GM18867 (cell line): ENCODE results near the gene UBE2L5.

Experiments
- ATAC-seq: cut with Tn5 transposase; IDR thresholded peaks from one replicate; pipeline ENCODE4 v1.9.1; 2021; ENCODE audit warnings: mild to moderate bottlenecking, moderate library complexity; ENCODE audit not compliant: unreplicated experiment

The UBE2L5 gene

DNA sequence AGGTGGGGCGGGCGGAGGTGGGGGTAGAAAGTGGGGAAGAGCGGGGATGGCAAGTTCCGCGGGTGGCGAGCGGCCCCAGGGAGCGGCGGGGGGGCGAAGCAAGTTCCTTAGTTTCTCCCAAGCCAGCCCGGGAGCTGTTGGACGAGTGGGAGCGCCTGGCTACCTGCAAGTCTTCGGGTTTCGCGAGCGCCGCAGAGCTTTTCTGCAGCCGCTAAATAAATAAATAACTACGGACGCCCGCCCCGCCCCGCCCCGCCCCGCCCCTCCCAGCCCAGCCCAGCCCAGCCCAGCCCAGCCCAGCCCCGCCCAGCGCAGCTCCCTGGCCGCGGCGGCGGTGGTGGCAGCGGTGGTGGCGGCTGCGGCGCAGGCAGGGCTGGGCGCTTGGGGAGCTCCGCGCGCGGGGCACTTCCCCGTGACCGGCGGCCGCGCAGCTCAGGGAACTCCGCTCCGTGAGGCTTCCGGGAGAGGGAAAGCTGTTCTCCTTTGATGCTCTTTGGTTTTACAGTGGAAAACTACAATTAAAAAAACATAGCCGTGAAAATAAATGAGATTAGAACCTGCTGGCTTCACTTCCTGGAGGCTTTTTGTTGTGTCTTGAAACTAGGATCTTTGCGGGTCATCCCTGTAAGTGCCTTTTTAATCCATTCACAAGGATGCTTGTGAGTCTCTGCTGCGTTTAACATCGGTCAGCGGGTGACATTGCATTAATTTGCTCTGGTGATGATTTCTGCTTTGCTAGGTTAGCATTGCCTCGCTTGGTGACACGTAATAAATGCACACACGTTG lies at the start of gene UBE2L5:
UBE2L5 (plus strand) TSS at position 440 of the 786 bp plus-strand sequence. CDS start 5,498 bp downstream, outside the sequence.
- ATAC-seq, result peak; percentile 82

DNA sequence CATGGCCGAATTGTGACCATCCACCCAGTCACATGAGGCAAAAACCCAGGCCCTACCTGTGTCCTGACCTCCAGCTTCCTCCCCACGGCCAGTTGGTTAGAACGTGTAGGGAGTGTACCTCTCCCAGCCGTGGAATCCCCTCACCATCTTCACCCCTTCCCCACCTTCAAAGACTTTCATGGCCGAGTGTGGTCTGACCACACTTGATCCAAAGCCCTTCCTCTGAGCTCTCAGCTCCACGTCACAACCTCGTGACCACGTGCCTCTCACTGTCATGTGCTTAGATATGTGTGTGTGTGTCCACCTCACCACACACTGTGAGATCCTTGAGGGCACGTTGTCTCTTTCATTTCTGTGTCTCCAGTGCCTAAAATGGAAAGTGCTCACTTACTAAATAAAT lies 48.6 kb upstream of the UBE2L5 start:
- ATAC-seq, result no peak

DNA sequence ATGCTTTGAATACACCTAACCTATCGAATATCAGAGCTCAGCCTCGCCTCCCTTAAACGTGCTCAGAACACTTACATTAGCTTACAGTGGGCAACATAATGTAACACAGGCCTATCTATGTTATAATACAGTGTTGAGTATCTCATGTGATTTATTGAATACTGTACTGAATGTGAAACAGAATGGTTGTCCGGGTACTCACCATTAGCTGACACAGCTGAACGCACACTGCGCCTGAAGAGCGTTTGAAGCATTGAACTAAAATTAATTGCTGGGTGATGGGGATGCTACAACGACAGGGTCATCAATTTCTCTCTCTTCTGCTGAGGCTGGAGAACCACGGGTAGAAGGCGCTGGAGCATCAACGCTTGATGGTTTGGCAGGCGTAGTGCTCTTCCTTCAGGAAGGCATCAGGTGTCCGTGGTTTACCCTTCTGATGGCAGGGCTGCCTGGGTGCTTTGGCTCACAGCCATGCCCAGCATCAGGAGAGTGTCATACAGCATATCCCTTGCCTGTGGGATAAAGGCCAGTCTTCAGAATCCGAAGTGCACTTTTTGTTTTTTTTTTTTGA lies 46.9 kb upstream of the UBE2L5 start:
- no peak for ATAC-seq

DNA sequence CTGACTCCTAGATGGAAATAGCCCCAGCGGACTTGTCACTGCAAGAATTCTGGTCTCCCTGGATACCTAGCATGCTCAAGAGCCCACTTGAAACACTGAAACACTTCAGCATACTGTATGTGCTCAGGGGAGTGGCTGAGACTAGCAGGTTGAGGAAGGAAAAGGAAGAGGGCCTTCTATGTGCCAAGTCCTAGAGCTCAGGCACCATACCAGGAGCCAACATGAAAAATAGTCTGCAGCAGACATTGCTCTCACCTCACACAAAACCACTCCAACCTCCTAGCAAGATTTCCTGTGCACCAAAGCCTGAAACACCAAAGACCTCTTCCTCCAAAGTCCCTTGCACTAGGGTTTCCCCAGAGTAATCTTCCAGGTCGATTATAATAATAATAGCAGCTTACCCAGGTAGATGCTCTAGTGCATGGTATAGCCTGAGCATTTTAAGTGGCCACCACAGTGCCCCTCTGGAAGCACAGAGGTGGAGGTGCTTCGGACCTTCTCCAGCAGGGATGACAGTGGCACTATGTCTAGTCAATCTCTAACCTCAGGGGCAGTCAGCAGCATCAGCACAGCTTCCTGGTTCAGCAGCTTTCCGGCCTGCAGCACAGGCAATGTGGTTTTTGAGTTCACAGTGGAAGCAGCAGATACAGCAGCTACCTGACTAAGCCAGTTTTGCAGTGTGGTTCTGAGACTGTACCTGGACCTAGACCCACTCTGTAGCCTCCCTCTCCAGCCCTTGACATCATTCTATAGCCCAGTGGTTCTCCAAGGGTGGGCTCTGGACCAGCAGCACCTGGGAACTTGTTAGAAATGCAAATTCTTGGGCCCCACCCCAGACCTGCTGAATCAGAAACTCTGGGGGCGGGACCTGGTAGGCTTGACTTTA lies 45.6 kb upstream of the UBE2L5 start:
- peak; percentile 76 for ATAC-seq

DNA sequence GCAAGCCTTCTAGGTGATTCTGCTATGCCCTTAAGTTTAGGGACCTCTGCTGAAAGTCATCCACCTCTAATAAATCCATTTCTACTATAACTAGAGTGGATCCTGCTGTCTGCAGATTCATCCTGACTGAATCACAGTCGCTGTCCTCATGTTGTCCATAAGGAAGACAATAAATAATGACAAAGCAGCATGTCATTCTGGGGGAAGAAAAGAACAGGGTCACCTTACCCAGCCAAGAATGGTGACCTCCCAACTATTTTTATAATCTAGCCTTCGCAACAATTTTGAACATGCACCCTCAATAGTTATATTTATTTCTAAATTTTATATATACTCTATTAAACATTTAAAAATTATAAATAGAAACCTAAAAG lies 45.0 kb upstream of the UBE2L5 start:
- ATAC-seq, result no peak

DNA sequence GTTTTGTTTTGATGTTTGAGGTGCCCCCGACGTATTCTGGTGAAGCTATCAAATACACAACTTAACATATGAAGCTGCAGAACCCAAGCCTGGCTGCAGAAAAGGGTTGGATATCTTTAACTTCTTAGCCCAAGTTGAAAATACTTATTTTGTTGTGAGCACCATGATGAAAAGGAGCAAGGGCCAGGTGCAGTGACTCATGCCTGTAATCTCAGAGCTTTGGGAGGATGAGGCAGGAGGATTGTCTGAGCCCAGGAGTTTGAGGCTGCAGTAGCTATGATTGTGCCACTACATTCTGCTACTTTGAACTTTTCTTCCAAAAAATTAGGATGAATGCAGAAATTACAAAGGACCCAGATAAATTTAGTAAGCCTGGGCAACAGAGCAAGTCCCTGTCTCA lies 44.1 kb upstream of the UBE2L5 start:
- no peak for ATAC-seq

DNA sequence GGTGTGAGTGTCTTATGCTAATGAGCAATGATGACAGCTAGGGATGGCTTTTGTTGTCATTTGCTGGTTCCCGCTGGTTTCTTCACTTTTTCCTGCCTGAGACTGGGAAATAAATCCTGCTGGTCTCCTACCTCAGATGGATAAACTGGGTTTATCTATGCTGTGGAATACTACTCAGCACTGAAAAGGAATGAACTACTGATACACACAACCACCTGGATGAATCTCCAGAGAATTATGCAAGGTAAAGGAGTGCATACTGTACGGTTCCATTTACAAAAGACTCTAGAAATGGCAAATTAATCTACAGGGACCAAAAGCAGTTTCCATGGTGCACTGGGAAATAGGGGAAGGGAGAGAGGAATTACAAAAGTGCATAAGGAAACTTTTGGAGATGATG lies 41.2 kb upstream of the UBE2L5 start:
- no peak for ATAC-seq

DNA sequence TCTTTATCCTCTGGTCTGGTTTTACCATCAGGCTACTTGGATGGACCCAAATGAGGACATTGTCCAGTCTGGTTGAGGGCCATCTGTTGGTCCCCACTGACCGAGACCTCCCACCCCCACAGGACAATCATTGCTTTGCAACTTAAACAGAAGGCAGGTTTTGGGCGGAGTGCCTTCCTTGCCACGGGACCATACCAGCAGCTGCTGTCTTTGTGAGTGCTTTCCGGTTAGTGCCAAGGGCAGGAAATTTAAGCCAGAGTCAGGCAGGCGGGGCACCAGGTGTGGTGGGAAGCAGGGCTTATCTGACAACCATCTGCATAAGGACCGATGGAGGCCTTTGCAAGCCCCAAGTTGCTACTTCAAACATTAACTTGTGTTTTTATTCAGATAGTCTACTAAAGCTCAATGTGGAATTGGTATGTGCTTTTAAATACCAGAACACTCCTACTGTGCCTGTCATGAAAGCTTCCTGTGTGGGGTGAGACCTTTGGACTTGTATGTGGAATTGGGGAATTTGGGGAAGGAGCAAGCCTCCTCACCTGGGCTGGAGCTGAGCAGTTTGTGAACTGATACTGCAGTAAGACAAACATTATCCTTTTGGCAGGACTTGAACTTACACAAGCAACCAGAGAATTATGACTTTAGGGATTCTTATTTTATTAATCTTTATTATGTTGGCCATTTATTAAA lies 39.3 kb upstream of the UBE2L5 start:
- no peak for ATAC-seq

DNA sequence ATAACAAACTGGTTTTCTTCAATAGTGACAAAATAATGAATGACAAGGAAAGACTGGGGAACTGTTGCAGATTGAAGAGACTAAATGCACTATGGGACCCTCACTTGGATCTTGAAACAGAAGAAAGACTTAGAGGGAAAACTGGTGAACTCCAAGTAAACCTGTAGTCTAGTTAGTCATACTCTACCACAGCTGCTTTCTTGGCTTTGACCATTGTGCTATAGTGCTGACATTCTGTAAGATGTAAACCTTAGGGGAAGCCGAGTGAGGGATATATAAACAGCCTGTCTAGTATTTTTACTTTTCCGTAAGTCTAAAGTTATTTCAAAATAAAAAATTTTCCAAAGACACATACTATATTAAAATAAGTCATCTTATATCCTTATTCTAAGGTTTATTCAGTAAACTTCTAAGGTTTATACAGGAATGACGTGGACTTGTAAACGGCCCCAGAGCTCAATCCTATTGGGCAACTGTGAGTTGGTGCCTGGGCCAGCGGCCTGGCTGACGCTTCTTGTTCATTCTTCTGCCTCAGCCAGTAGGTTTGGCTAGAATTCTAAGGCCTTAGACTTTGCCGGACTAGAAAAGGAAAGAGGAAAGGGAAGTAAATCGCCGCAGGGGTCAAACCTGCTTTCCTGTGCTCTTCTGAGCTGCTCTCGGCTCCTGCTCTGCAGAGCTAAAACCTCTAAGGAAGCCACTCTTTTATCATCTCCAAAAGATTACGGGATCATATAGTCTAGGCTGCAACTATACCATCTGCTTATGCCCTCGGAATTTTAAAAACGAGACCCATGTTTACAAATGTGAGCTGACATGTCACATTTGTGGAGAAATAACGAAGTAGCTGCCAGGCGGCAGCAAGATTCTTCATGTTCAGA lies 33.6 kb upstream of the UBE2L5 start:
- no peak for ATAC-seq

DNA sequence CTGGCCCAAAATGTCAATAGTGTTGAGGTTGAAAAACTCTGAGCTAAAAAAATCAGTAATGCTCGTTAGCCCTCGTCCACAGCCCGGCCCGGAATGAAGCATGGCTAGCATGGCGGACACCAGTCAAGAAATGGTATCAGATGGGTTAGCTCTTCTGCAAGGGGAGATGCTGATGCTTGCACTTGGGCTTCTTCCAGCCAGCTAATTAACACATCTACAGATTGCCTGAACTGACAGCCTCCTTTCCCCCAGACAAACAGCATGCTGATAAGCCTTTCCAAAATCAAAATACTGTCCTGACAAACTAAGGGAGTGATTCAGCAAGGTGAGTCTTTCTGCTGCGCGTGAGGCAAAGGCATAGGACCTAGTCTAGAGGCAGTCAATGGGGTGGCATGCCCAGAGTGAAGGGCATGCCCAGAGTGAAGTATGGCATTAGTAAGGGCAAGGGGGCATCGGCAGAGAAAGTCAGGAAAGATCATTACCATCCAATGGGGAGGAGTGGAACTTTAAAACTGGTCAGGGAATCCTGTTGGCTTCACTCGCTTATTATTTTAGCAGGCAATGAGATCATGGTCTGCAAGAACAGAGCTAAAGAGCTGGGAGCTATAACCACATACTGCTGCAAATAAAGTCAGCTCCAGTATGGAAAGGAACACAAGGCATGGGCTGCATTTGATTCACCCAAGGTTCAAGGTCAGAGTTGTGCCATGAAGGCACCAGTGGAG lies 30.2 kb upstream of the UBE2L5 start:
- ATAC-seq, result no peak

DNA sequence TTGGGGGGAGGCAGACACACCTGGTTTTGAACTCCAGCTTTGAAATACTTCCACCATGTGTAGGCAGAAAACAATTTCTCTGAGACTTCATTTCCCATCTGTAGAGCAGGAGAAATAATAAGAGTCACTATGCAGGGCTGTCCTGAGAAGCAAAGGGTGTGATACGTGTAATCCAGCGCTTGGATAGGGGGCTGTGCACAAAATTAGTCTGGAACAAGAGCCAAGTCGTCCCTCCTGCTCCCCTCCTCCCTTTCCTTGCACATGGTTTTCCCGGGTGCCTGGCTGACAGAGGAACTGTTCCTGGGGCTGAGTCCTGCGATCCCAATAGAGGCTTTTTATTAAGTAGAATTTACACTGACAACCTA lies 29.6 kb upstream of the UBE2L5 start:
- no peak for ATAC-seq

DNA sequence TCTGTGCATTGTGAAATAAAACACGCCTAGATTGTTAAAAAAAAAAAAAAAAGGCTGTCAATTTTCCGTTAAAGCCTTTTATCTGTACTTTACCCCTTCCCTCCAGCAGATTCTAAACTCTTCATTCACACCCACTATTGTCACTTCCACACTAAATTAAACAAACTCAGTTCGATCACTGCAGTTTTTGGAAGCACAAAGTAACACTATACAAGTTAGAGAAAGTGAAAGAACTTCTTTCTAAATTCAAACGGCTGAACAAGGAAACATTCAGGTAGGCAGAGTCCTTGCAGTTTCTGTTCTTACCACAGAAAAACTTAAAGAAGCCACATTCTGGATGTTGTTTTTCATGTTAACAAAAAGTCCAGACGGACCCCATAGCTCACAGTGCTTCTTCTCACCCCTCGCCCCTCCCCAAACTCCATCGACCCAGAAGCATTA lies 27.5 kb upstream of the UBE2L5 start:
- ATAC-seq, result peak; percentile 80

DNA sequence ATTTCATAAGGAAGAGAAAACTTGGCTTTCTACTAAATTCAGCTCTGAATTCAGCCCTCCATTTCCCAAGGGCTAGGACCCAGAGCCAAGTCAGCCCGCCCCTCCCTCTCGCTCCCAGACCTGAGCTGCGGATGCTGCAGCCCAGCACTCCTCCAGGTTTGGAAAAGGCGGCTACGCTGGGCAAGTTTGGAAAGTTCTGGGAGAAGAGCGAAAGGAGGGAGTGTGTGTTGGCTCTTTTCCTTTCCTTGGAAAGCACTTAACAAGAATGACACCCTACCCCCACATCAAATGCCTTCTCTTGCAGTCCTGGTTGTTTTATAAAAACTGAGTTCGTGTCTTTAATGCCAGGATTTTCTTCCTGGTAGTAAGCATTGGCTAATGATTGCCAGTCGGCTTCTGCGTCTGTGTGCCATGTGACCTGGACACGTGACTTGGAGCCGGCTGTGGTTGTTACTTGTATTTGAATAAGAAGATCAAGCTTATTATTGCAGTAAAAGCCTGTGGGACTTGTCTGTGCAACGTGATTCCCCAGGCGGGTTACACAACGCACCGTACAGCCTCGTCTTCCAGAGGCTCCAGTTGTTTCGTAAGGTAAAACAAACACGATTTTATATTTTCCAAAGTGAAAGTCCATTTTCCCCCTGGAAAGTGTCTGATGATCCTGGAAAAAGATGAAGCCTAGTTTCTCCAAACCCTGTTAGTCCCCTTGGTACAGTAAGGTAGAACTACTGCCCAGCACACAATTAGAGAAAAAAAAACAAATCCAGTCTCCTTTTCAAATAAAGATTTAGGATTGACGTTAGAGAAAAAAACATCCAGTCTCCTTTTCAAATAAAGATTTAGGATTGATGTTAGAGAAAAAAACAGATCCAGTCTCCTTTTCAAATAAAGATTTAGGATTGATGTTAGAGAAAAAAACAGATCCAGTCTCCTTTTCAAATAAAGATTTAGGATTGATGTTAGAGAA lies 26.8 kb upstream of the UBE2L5 start:
- peak; percentile 67 for ATAC-seq

DNA sequence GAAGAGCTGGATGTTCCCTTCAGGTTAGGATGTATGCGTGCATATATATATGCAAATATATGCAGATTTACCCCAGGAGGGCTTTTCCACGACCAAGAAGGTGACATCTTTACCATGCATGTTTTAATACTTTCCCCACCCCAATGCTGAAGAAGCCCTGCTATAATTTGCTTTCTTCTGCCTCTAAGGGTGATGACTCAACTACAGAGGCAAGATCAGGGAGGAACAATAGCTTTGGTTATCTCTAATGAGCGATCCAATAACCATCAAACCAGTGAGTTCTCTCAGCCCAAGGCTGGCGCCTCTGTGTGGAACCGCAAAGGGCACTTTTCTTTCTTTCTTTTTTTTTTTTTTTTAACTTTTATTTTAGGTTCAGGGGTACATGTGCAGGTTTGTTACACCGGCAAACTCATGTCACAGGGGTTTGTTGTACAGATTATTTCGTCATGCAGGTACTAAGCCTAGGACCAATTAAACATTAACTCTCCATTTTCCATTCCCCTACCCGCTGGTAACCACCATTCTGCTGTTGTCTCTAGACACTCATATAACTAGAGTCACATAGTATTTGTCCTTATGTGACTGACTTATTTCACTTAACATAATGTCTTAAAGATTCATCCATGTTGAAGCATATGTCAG lies 25.7 kb upstream of the UBE2L5 start:
- no peak for ATAC-seq

DNA sequence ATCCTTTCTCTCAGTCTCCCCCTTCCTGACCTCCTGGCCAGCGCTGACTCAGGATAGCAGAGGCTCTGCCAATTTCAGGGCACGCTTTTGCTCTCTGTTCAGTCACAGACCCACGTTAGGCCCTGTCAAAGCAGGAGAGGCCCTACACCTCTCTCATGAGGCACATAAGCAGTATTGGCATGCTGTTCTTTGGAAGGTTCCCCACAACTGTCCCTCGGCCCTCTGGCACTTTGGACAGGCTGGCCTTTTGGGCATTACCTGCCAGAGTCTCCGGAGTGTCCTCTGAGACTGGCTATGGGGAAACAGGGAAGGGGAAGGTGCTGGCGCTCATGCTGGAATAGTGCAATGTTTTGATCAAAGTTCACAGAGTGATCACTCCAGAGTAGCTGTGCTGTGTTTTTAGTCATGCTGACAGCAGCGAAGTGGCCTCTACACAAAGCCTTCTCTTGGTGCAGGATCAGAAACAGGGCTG lies 23.7 kb upstream of the UBE2L5 start:
- no peak for ATAC-seq

DNA sequence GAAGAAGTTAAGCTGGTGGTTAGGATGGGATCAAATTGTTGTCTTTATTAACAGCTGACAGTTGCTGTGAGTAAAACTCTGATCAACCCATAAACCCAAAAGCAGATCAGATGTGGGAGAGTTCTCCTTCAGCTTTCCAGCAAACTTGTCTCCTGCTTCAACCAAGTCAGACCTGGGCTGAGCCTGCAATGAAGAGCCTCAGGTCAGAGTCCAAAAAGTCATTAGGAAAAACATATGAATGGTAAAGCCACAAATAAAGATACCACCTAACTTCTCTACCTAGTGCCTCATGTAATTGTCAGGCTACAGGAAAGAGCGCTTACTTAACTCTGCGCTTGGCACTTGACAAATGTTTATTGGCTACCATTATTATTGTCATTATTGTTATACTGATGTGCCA lies 21.9 kb upstream of the UBE2L5 start:
- ATAC-seq, result no peak

DNA sequence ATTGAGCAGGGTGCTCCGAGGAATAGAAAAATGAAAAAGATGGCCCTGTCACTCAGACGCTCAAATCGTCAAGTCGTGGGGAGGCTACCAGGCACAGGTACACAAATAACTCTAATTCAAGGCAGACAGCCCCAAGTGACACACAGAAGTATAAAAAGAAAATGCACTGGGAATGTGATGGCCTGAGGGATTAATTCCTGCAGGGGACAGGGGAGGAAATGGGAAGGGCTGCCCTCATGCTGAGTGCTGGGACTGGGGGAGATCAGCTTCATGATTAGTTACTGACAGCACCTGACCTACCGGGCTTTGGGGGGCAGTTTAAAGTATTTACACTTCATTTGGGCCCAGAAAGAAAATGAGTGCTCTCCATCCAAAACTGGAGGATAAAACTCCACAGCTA lies 20.9 kb upstream of the UBE2L5 start:
- ATAC-seq, result no peak

DNA sequence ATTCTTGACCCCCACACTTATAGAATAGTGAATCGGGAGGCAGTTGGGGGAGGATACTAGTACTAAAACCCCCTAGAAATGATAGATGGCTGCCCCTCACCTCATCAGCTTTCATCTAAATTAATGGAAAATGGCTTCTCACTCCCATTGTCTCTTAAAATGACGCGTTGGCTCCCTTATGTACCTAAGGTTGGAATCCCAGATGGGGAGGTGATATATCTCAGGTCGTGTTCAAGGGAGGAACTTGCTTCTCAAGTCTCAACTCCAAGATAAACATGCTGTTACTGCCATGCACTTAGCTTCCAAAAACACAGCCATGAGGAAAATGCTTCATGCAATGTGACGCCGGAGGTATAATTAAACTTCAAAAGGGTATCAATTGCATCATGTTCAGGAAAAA lies 18.8 kb upstream of the UBE2L5 start:
- no peak for ATAC-seq
